ENCODE measurements around the gene ETS2. TPM values are rescaled to one million over a fixed set of nuclear protein-coding genes. Genes with fewer than 3 reads are reported as not detected.

The ETS2 gene
- total RNA-seq, 1 experiment from 2014 or later: 35.3 TPM

DNA sequence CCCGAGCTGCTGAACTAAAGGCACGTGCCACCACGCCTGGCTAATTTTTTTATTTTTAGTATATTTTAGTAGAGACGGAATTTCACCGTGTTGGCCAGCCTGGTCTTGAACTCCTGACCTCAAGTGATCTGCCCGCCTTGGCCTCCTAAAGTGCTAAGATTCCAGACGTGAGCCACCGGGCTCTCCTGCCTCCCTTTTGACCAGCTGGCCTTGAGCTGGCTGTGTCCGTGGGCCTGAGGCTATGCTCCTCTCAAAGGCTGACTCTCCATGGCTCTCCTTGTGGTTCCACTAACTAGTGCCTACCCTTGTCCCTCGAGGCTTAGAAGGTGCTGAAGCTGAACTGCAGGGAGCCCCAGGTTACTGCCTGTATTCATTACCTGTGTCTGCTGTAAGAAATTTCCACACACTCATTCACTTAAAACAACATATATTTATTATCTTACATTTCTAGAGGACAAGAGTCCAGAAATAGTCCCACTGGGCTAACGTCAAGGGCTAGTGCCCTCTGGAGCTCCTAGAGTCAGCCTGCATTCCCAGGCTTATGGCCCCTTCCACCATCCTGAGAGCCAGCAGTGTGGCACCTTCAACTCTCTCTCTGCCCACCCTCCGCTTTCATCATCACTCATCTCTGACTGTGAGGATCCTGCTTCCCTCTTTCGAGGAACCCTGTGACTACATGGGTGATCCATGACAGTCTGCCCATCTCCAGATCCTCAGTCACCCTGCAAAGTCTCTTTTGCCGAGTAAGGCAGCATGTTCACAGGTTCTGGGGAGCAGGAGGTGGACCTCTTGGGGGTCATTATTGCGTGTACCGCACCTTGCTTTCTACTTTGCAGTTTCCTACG is 34.9 kb downstream of the ETS2 start:
- TF ChIP-seq, protein P1, sequence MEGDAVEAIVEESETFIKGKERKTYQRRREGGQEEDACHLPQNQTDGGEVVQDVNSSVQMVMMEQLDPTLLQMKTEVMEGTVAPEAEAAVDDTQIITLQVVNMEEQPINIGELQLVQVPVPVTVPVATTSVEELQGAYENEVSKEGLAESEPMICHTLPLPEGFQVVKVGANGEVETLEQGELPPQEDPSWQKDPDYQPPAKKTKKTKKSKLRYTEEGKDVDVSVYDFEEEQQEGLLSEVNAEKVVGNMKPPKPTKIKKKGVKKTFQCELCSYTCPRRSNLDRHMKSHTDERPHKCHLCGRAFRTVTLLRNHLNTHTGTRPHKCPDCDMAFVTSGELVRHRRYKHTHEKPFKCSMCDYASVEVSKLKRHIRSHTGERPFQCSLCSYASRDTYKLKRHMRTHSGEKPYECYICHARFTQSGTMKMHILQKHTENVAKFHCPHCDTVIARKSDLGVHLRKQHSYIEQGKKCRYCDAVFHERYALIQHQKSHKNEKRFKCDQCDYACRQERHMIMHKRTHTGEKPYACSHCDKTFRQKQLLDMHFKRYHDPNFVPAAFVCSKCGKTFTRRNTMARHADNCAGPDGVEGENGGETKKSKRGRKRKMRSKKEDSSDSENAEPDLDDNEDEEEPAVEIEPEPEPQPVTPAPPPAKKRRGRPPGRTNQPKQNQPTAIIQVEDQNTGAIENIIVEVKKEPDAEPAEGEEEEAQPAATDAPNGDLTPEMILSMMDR (conservative IDR thresholded peaks at IDR 0.05): no peak
- H3K9ac ChIP-seq (ENCODE audit: extremely low read depth, insufficient read length, low read length): no peak overlapping the region
- WGBS (ENCODE audit: extremely low coverage, insufficient read length, low lambda C conversion rate): no CpG with 5 or more reads among the region's 17 CpGs

More for the DNA sequence above, 34.9 kb downstream of the ETS2 start:
- Histone ChIP-seq H3K9me3 (ENCODE audit: control insufficient read depth, low read depth, low read length) (no peaks in the 10 kb centered on the region), H3K27ac (ENCODE audit: insufficient read length, low read depth, low read length) (no peak overlapping the region), H2BK20ac (ENCODE audit: low read depth, low read length, poor library complexity, severe bottlenecking) (no peak overlapping the region), H3K4me2 (ENCODE audit: insufficient read depth, insufficient read length, low read length) (no peak overlapping the region), H3K56ac (ENCODE audit: insufficient read length, low read depth, low read length) (no peak overlapping the region), H3K4me1 (ENCODE audit: insufficient read depth, low read length) (no peaks in the 10 kb centered on the region), H2BK5ac (ENCODE audit: insufficient read length, low read length) (no peak overlapping the region), H4K20me1 (ENCODE audit: control insufficient read depth, insufficient read depth, insufficient read length) (no peaks in the 10 kb centered on the region), H4K8ac (replicated peaks; ENCODE audit: insufficient read length, low read depth, low read length) (no peak overlapping the region), H2BK120ac (ENCODE audit: low read depth, low read length, poor library complexity, severe bottlenecking) (no peak overlapping the region), H3K27me3 (ENCODE audit: insufficient read depth, low read length) (no peaks in the 10 kb centered on the region), H3K79me2 (ENCODE audit: insufficient read depth, low read length) (no peaks in the 10 kb centered on the region), H2AK5ac (ENCODE audit: insufficient read length, low read length) (no peak overlapping the region), H3K23me2 (ENCODE audit: insufficient read length, low read depth, low read length, poor library complexity, severe bottlenecking) (no peaks in the 10 kb centered on the region), H3K79me1 (ENCODE audit: insufficient read depth, low read depth, low read length, poor library complexity, severe bottlenecking) (no peaks in the 10 kb centered on the region), H4K5ac (ENCODE audit: insufficient read length, low read depth, low read length) (no peak overlapping the region), H4K91ac (ENCODE audit: insufficient read length, low read depth, low read length) (no peak overlapping the region), H2BK12ac (ENCODE audit: insufficient read length, low read depth, low read length) (no peak overlapping the region), H3K18ac (ENCODE audit: insufficient read length, low read depth, low read length) (no peak overlapping the region), H2AFZ (ENCODE audit: low read length) (no peak overlapping the region), H3K14ac (ENCODE audit: insufficient read depth, low read length) (no peak overlapping the region), H3K23ac (ENCODE audit: insufficient read length, low read depth, low read length) (no peak overlapping the region), H3K4ac (ENCODE audit: low read depth, low read length) (no peak overlapping the region), H3T11ph (ENCODE audit: low read length) (no peak overlapping the region), H2BK15ac (ENCODE audit: low read depth, low read length) (no peak overlapping the region)
- Mint-ChIP-seq H3K4me3 (no peak overlapping the region), H3K9me3 (peaks cover 0 to 7% of the 10 kb centered on the region in 2 experiments; a peak in 3 of 5 replicates), H3K36me3 (ENCODE audit: insufficient read depth in 1 of 3, low read depth in 3 of 3) (peaks cover 0 to 4% (median 0%) of the 10 kb centered on the region in 3 experiments; a peak in 2 of 7 replicates), H3K27ac (no peak overlapping the region; a peak in 1 of 7 replicates), H3K4me1 (no peaks in the 10 kb centered on the region), H3K27me3 (ENCODE audit: low read depth) (no peaks in the 10 kb centered on the region; the same call in 1 of the 2 replicates)
- no peak for DNase-seq

Measured in H9 (cell line).